Measurements from ENCODE around the gene OGFRL1.

Gene OGFRL1

GRCh38 chr6:71288228-71289038 is at the start of gene OGFRL1:
OGFRL1 (plus strand) TSS chr6:71288811; CDS start chr6:71288937, 126 bp downstream.
- H3K4me3 ChIP-seq (ENCODE audit: low read depth, low read length), result peak within 1 kb of the TSS; percentile 71
- TF ChIP-seq CTCF (conservative IDR thresholded peaks at IDR 0.05; ENCODE audit: low read depth, low read length), result no peak
- DNase-seq (ENCODE audit: low read depth), result peak; percentile 76

GRCh38 chr6:71239694-71240093 is 48.9 kb upstream of the OGFRL1 start:
- no peak overlapping the region for H3K4me3 ChIP-seq (ENCODE audit: low read depth, low read length)
- no peak for TF ChIP-seq CTCF (conservative IDR thresholded peaks at IDR 0.05; ENCODE audit: low read depth, low read length)
- peak; percentile 48 for DNase-seq (ENCODE audit: low read depth)

DNA sequence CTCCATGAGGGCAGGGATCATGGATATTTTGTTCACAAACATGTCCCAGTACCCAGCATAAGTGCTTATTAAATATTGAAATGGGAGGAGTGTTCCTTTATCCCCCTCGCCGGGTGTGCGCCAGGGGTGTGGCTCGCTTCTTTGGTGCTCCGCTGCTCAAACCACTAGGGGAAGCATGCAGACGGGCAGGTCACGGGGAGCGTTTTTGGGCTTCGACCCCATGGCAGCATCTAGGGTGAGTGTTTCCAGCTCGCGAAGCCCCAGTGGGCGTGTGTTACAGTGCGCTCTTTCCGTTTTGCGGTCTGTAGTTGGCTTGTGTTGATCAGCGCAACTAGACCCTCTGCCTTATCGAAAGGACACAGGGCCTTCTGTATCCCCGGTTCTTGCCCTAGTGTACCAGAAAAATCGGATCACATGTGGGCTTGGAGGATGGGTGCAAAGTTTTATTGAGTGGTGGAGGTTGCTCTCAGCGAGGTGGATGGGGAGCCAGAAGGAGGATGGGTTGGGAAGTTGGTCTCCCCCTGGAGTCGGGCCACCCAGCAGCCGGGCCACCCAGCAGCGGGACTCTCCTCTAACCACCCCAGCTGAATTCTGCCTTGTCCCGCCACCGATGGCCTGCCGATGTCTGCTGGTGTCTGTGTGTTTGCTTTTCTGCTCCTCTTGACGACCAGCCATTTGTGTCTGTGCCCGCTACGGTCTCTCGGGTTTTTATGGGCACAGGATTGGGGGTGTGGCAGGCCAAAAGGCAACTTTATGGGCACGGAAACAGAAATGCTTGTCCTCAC is 43.2 kb upstream of the OGFRL1 start:
- no peak for DNase-seq (ENCODE audit: low read depth)
- no peak for TF ChIP-seq CTCF (conservative IDR thresholded peaks at IDR 0.05; ENCODE audit: low read depth, low read length)
- no peak overlapping the region for H3K4me3 ChIP-seq (ENCODE audit: low read depth, low read length)

DNA sequence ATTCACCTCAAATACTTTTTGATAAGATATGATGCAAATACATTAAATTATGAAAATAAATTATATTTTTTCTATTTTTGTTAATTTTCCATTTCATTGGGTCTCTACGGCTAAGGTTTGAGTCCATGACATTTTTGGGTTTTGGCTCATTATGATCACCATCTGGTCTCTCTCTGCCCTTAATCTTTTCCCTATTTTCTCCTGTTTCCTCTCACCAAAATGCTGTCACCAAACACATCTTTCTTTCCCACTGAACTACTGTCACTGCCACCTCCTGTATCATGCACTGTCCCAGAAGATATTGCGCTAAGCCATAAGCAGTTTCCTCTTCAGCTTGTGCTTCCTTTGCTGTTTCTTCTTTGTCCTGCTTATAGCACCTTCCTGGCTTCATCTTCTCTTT is 42.0 kb upstream of the OGFRL1 start:
- H3K4me3 ChIP-seq (ENCODE audit: low read depth, low read length), result no peak overlapping the region
- TF ChIP-seq CTCF (conservative IDR thresholded peaks at IDR 0.05; ENCODE audit: low read depth, low read length), result no peak
- DNase-seq (ENCODE audit: low read depth), result no peak

DNA sequence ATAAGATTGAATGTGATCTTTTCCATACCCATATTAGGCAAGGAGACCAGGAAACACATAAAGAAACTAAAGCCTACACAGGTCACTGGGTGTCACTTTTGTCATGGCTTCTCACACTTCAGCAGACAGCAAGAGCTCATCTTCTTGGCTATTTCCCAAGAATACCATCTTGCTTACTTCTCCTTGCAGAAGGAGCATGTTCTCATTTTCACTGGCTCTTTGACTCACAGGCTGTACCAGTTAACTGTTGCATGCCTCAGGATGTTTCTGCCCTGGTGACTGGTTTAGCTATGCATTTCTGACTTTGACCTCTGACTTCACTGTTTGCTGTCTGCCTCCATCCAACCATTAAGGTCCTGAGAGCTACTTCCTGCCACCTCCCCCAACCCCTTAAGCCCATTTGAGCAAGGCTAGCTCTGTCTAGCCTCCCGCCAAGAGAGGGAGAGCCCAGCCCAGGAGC is 40.3 kb upstream of the OGFRL1 start:
- peak; percentile 89 for DNase-seq (ENCODE audit: low read depth)
- no peak overlapping the region for H3K4me3 ChIP-seq (ENCODE audit: low read depth, low read length)
- no peak for TF ChIP-seq CTCF (conservative IDR thresholded peaks at IDR 0.05; ENCODE audit: low read depth, low read length)

DNA sequence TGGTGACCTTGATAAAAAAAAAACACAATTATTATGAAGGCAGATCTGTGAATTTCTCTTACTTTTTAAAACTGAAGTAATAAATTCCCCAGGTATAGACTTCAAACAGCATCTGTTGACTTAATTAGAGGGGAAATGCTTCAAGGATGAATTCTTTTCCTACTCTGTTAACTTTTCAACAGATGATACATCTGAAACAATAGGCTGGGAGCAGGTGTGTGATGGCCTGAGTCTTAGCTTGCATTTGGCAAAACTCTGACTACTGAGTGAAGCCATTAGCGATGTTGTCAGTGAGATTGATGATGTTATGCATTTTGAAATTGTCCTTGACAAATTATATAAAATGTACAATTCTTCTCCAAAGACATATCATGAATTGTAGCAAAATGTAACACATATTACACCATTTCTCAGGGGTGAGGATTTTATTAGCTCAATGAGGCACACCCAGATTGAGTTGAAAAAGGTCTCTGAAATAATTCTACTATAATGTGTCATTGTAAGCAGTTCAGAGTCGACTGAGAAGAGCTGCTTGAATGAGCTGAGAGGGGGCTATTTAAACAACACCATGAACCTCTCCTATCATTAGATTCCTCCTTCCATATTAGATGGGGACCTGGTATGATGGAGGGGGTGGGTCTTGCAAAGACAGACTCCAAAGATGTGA is 39.6 kb upstream of the OGFRL1 start:
- no peak for TF ChIP-seq CTCF (conservative IDR thresholded peaks at IDR 0.05; ENCODE audit: low read depth, low read length)
- no peak for DNase-seq (ENCODE audit: low read depth)

More for the DNA sequence above, 39.6 kb upstream of the OGFRL1 start:
- H3K4me3 ChIP-seq (ENCODE audit: low read depth, low read length), result no peak overlapping the region

All from choroid plexus epithelial cell (primary cell).